Immature natural killer cell (primary cell): Measurements from ENCODE around the gene AP5B1. TPM values are rescaled to one million over a fixed set of nuclear protein-coding genes. Genes with fewer than 3 reads are reported as not detected.
A peak's percentile ranks its signal among the peaks of the same experiment; 100 is the strongest.

Source experiments
- DNase-seq, 3 donors: peaks; one replicate each; pipeline ENCODE4 v3.0.0; 2022; ENCODE audit warnings: mixed read lengths in 1 of 3
- H3K27ac Mint-ChIP-seq, 6 donors: one replicate each; pipeline ENCODE4 v1.8.0; 2020; ENCODE audit warnings: mixed read lengths in 6 of 6, mild to moderate bottlenecking in 5 of 6, inconsistent platforms in 4 of 6, moderate library complexity in 3 of 6
- H3K27me3 Mint-ChIP-seq, 3 donors: one replicate each; pipeline ENCODE4 v1.8.0; 2020 to 2021; ENCODE audit warnings: low read depth in 3 of 3, mild to moderate bottlenecking in 3 of 3, mixed read lengths in 3 of 3, moderate library complexity in 3 of 3, inconsistent platforms in 1 of 3
- H3K36me3 Mint-ChIP-seq, 3 donors: one replicate each; pipeline ENCODE4 v1.8.0; 2020; ENCODE audit warnings: mixed read lengths in 3 of 3, inconsistent platforms in 2 of 3, mild to moderate bottlenecking in 2 of 3
- H3K4me1 Mint-ChIP-seq, 2 donors: one replicate each; pipeline ENCODE4 v1.8.0; 2020; ENCODE audit warnings: inconsistent platforms in 2 of 2, mild to moderate bottlenecking in 2 of 2, mixed read lengths in 2 of 2, moderate library complexity in 1 of 2
- H3K4me3 Mint-ChIP-seq, 5 donors: one replicate each; pipeline ENCODE4 v1.8.0; 2020; ENCODE audit warnings: mild to moderate bottlenecking in 5 of 5, mixed read lengths in 5 of 5, inconsistent platforms in 3 of 5, moderate library complexity in 3 of 5
- H3K9me3 Mint-ChIP-seq, 6 donors: one replicate each; pipeline ENCODE4 v1.8.0; 2020; ENCODE audit warnings: mild to moderate bottlenecking in 6 of 6, mixed read lengths in 6 of 6, inconsistent platforms in 4 of 6, moderate library complexity in 3 of 6
- polyA plus RNA-seq, 3 donors: library from polyadenylated mRNA; unstranded; fragments of 300-500 nt; fragmentation: Illumina TruSeq; gene quantifications; one replicate each; pipeline ENCODE4 v1.2.3, GENCODE V29; 2021

Gene AP5B1
- polyA plus RNA-seq, 3 donors from 2014 or later: 7.6 to 20.8 (median 8.2) TPM

DNA sequence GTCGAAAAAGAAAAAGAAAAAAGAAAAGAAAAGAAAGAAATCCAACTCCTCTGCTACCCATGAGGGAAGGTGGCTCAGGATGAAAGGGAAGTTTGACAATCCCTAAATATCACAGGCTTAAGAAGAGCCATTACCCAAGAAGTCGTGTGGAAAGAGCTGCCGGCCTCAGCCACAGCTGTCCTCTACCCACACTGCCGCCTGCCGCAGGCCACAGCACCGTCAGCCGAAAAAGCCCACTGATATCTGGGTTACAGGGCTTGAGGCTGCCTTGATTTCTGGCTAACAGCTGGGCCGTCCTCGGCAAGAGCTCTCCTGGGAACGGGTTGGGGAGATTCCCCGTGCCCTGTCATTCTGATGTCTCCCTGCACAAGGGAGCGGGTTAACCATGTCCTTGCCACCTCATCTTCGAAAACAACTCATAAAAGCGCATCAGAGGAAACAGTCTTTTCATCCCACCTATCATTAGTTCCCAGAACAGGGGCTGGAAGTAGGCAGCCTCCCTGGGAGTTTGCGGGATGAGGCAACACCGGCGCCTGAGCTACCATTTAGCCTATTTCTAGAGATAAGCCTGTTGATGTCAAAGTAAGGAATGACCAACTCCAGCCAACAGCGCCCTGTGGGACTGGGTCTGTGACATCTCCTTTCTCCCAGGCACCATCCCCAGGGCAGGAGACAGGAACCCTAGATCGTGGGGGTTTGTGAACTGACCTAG is 31.1 kb upstream of the AP5B1 start:
- Mint-ChIP-seq H3K9me3 (no peaks in the 10 kb centered on the region), H3K27ac (no peak overlapping the region), H3K4me1 (peaks cover 0 to 5% of the 10 kb centered on the region in 2 donors), H3K4me3 (no peak overlapping the region), H3K27me3 (peaks cover 3 to 11% (median 8%) of the 10 kb centered on the region in 3 donors), H3K36me3 (peaks cover 3 to 4% (median 4%) of the 10 kb centered on the region in 3 donors)
- DNase-seq: no peak

- no peak overlapping the region for H3K4me3 Mint-ChIP-seq
Observed at GRCh38 chr11:65810046-65810868, 29.5 kb upstream of the AP5B1 start.

GRCh38 chr11:65809496-65809895 is 28.7 kb upstream of the AP5B1 start:
- Mint-ChIP-seq H3K27me3 (peaks cover 3 to 12% (median 10%) of the 10 kb centered on the region in 3 donors), H3K9me3 (no peaks in the 10 kb centered on the region), H3K27ac (no peak overlapping the region), H3K4me1 (no peaks in the 10 kb centered on the region), H3K36me3 (peaks cover 0 to 3% (median 0%) of the 10 kb centered on the region in 3 donors), H3K4me3 (no peak overlapping the region)
- DNase-seq: no peak

More at GRCh38 chr11:65810046-65810868, 29.5 kb upstream of the AP5B1 start:
- Mint-ChIP-seq H3K4me1 (no peaks in the 10 kb centered on the region), H3K27ac (peak overlapping the region in 1 of 6 donors; percentile 44), H3K27me3 (peaks cover 3 to 12% (median 8%) of the 10 kb centered on the region in 3 donors), H3K36me3 (peaks cover 0 to 3% (median 0%) of the 10 kb centered on the region in 3 donors), H3K9me3 (no peaks in the 10 kb centered on the region)
- DNase-seq: peak in 1 of 3 donors; percentile 20

- Mint-ChIP-seq H3K27ac (no peak overlapping the region), H3K36me3 (peaks cover 0 to 2% (median 0%) of the 10 kb centered on the region in 3 donors), H3K4me3 (no peak overlapping the region), H3K9me3 (no peaks in the 10 kb centered on the region), H3K27me3 (peaks cover 2 to 12% (median 10%) of the 10 kb centered on the region in 3 donors), H3K4me1 (no peaks in the 10 kb centered on the region)
- DNase-seq: no peak
Observed at GRCh38 chr11:65808744-65809341, 28.1 kb upstream of the AP5B1 start.

GRCh38 chr11:65806979-65807378 is 26.2 kb upstream of the AP5B1 start:
- H3K9me3 Mint-ChIP-seq: no peaks in the 10 kb centered on the region
- H3K27me3 Mint-ChIP-seq: peaks cover 0 to 19% (median 12%) of the 10 kb centered on the region in 3 donors
- H3K27ac Mint-ChIP-seq: no peak overlapping the region
- no peak overlapping the region for H3K4me3 Mint-ChIP-seq
- no peak for DNase-seq
- H3K4me1 Mint-ChIP-seq: no peaks in the 10 kb centered on the region
- H3K36me3 Mint-ChIP-seq: no peaks in the 10 kb centered on the region

DNA sequence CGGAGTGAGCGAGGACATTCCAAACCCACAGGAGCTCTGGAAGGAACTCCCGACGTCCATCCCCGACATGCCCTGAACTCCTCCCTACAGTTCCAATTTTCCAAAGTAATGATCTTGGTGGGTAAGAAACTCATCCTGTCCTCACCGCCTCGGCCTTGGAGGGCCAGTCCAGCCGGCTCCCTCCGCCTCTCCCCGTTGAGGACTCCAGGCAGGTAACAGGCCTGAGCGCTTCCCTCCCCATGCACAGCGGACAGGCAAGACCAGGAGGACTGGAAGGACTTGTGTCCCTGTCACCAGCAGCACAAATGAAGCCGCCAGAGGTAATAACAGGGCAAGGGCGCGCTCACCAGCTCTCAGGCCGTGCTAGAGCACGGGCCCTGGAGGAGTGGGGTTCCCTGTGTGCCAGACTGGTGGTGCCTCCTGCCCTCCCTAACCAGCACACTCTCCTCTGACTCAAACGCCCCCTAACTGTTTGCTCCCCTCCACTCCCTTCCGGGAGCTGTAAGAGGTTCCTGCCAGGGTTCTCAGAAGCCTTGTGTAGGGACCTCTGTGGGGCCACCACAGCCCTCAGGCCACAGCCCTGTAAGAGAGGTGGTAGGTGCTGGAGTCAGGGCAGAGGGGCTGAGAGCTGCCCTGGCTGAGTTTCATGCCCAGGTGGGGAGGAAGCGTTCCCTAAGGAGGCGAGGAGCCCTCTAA is 23.2 kb upstream of the AP5B1 start:
- no peaks in the 10 kb centered on the region for H3K9me3 Mint-ChIP-seq
- no peak overlapping the region for H3K4me3 Mint-ChIP-seq
- H3K27ac Mint-ChIP-seq: no peak overlapping the region
- no peaks in the 10 kb centered on the region for H3K4me1 Mint-ChIP-seq
- peaks cover 0 to under 1% (median 0%) of the 10 kb centered on the region in 3 donors for H3K36me3 Mint-ChIP-seq
- no peak for DNase-seq
- H3K27me3 Mint-ChIP-seq: peaks cover 0 to 21% (median 4%) of the 10 kb centered on the region in 3 donors

- no peak overlapping the region for H3K4me3 Mint-ChIP-seq
Observed at GRCh38 chr11:65802841-65803240, 22.1 kb upstream of the AP5B1 start.

DNA sequence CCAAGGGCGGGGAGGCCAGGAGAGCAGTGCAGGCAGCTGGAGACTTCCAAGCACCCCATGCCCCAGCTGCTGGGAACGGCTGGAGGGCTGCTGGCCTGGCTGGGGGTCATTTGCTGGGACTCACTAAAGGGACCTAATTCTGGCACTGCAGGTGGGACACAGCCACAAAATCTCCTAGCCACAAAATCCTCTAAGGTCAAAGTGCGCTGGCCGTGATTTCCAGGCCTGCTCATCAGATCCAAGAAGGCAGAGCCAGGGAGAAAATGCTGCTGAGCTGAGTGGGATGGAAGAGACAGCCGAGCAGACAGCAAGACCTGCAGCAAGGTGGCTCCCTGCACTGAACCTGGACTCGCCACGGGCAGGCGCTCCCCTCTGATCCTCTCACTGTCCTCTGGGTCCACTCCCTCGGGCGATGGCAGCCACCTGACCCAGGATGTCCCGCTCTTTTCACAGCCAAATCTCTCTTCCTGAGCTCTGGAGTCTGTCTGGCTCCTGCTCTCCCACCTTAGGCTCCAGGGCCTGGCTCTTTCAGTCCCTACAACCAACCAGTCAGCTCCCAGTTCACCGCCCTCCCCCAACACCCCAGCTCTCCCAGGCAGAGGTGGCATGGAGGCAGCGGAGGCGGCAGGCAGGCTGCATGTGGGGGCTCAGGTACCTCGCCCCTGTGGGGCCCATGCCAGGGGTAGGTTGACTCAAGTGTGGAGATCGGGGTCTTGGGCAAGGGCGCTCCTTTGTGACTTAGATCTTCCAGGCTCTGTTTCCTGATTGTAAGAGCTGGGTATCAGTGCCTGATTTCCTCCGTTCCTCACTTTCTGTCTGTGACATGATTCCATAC is 20.6 kb upstream of the AP5B1 start:
- H3K4me3 Mint-ChIP-seq: no peak overlapping the region
- peaks cover 0 to 3% (median 0%) of the 10 kb centered on the region in 3 donors for H3K36me3 Mint-ChIP-seq
- peaks cover 0 to 21% (median 4%) of the 10 kb centered on the region in 3 donors for H3K27me3 Mint-ChIP-seq
- H3K9me3 Mint-ChIP-seq: no peaks in the 10 kb centered on the region
- no peaks in the 10 kb centered on the region for H3K4me1 Mint-ChIP-seq
- no peak for DNase-seq
- H3K27ac Mint-ChIP-seq: no peak overlapping the region

More at GRCh38 chr11:65802841-65803240, 22.1 kb upstream of the AP5B1 start:
- Mint-ChIP-seq H3K4me1 (no peaks in the 10 kb centered on the region), H3K27me3 (peaks cover 0 to 27% (median 4%) of the 10 kb centered on the region in 3 donors), H3K36me3 (peaks cover 0 to 3% (median 0%) of the 10 kb centered on the region in 3 donors), H3K27ac (no peak overlapping the region), H3K9me3 (no peaks in the 10 kb centered on the region)
- DNase-seq: no peak

- Mint-ChIP-seq H3K4me1 (no peaks in the 10 kb centered on the region), H3K27ac (no peak overlapping the region), H3K9me3 (no peaks in the 10 kb centered on the region), H3K36me3 (peaks cover 0 to 3% (median 0%) of the 10 kb centered on the region in 3 donors), H3K4me3 (no peak overlapping the region), H3K27me3 (peaks cover 0 to 25% (median 6%) of the 10 kb centered on the region in 3 donors)
- DNase-seq: no peak
Observed at GRCh38 chr11:65798882-65799281, 18.1 kb upstream of the AP5B1 start.

DNA sequence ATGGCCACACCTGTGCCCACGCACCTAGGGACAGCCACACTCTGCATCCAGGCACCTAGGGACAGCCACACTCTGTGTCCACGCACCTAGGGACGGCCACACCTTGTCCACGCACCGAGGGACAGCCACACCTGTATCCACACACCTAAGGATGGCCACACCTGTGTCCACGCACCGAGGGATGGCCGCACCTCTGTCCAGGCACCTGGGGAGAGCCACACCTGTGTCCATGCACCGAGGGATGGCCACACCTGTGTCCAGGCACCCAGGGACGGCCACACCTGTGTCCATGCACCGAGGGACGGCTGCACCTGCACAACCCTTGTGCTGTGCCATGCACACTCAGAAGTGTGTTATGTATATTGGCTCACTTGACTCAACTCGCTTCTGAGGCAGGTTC is 16.9 kb upstream of the AP5B1 start:
- Mint-ChIP-seq H3K4me3 (no peak overlapping the region), H3K4me1 (peaks cover 0 to 1% of the 10 kb centered on the region in 2 donors), H3K9me3 (no peaks in the 10 kb centered on the region), H3K36me3 (peaks cover 0 to 3% (median 0%) of the 10 kb centered on the region in 3 donors), H3K27ac (no peak overlapping the region), H3K27me3 (peaks cover 0 to 19% (median 4%) of the 10 kb centered on the region in 3 donors)
- no peak for DNase-seq

DNA sequence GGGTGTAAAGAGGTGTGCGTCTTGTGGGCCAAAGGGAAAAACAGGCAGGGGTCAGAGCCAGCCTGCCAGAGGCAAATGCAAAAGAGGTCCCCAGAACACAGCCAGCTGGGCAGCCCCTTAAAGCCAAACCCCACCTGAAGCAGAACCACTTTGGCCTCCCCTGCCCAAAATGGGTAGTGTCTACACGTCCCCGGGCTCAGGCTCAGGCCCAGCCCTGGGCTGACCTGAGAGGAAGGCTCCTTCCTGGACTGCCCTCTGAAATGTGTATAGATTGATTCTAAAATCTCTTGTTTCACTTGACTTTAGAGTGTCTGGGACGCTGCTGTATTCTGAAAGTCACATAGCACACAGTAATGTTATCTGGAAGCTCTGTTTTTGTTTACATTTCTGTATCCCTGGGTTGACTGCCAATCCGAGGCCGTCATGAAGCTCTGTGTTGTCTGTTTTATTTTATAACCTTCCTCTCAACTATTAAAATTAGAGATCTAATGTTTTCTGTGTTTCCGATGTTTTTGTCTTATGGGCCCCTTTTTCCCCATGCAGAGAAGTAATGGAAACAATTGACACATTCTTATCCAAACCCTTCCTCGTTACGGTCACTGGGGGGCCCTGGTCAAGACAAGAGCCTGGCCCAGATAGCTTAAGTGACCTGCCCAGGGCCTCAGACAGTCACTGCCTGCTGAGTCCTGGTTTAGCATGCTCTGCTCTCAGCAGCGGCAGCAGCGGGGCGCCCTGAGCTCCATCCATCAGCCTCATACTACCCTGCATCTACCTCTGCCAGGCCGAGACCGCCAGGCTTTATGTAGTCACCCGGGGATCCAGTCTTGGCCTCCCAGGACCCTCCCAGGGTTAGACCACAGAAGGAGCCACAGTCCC is 16.2 kb upstream of the AP5B1 start:
- peaks cover 0 to 3% (median 0%) of the 10 kb centered on the region in 3 donors for H3K36me3 Mint-ChIP-seq
- no peak overlapping the region for H3K27ac Mint-ChIP-seq
- no peaks in the 10 kb centered on the region for H3K9me3 Mint-ChIP-seq
- peaks cover 4% of the 10 kb centered on the region in 2 donors for H3K4me1 Mint-ChIP-seq
- H3K27me3 Mint-ChIP-seq: peaks cover 0 to 19% (median 4%) of the 10 kb centered on the region in 3 donors
- H3K4me3 Mint-ChIP-seq: no peak overlapping the region
- DNase-seq: no peak
